Measurements from ENCODE around the gene DNASE1L2.
"Not testable (repeated sequence)": the region's sequence is repeated elsewhere in the genome, so short reads cannot be mapped to it uniquely, and the experiment has no call there.

The DNASE1L2 gene

DNA sequence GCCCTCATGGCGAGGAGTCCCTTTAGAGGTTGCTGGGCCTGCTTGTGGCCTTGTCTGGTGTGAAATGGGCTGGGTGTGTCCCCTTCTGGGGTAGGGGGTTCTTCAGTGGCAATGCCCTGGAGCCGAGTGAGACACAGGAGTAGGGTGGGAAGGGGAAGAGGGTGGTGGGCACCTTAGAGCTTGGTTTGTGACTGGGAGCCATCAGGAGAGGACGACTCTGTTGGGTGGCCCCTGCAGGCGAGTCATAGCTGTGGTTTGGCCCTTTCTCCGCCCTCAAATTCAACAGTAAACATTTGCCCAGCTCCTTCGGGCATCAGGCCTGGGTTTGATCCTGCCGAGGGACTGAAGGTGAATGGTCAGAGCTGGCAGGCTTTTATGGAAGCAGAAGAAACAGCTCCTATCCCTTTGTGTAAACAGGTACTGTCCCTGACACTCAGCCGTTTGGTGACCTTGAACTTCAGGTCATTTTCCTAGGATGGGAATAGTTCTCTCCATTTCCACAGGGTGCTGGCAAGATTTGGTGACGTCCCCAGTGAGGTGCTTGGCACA lies 9.9 kb upstream of the DNASE1L2 start:
- no peak for DNase-seq

DNA sequence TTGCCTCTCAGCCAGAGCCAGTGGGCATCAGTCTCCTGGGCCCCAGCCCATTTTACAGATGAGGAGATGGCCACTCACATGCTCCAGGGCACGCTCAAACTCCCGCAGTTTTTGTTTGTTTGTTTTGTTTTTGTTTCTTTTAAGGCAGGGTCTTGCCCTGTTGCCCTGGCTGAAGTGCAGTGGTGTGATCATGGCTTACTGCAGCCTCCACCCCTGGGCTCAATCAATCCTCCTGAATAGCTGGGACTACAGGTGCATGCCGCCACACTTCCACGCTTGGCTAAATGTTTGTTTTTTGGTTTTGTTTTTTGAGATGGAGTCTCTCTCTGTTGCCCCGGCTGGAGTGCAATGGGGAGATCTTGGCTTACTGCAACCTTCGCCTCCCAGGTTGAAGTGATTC lies 9.3 kb upstream of the DNASE1L2 start:
- DNase-seq = no peak

DNA sequence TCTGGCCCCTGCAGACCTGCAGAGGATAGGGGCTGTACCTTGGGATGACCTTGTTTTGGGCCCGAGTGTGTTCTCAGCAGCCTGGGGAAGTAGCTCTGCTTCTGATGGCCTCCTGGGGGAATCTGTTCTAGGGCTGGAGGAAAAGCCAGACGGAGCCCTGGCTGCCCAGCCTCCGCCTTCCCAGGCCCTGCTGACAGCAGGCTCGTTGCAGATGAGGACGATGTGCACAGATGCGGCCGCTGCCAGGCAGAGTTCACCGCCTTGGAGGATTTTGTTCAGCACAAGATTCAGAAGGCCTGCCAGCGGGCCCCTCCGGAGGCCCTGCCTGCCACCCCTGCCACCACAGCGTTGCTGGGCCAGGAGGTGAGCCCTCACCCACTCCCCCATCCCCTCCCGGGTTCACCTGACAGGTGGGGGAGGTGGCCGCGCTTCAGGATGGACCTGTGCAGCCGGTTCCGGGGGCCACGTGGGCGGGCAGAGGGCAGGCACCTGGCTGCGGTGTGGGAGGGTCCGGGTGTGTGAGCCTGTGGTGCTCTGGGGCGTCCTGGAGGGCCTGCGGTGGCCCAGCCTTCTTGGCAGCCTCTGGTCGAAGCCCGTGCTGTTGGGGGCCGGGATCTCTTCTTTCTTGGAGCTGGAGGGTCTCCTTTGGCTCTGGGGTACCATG lies 8.0 kb upstream of the DNASE1L2 start:
- DNase-seq = no peak

DNA sequence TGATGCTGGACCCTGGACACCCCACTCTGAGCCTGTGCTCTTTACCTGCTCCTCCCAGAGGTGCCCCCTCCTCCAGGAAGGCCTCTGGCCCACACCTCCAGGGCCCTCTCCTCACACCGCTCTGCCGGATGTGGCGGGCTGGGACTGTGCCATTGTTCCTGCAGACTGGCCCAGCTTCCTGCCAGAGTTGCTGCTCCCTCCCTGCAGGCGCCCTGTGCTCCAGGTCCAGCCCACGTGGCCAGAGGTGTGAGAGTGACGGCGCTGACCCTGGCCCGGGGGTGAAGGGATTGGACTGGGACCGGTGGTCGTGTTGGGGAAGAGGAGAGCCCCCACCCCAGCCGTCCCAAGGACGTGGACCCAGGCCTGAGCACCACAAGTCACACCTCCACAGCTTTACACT lies 7.2 kb upstream of the DNASE1L2 start:
- no peak for DNase-seq

DNA sequence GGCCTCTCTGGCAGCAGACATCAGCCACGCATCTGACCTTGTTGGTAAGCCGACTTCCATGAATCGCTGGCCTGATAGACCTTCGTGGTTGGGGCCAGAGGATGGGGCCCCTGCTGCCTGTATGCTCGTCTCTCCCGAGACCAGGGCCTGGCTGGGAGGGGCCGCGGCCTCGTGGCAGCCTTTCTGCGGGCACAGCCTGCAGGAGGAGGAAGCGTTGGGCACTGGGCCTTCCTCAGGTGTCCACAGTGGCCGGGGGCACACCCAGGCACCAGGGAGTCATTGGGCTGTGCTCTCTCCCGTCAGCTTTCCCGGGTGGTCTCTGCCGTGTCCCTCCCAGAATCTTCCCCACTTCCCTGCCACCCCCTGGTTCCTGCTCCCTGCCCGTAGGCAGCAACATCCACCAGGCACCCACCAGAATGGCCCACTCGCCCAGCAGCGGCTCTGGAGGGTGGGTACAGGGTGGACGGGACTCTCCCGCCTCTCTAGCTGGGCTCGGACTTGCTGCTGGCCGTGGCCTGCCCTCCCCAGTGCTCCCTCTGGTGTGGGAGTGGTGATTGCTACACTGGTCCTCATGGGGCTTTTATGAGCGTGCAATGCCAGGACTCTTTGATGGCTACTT lies 6.5 kb upstream of the DNASE1L2 start:
- DNase-seq = no peak

DNA sequence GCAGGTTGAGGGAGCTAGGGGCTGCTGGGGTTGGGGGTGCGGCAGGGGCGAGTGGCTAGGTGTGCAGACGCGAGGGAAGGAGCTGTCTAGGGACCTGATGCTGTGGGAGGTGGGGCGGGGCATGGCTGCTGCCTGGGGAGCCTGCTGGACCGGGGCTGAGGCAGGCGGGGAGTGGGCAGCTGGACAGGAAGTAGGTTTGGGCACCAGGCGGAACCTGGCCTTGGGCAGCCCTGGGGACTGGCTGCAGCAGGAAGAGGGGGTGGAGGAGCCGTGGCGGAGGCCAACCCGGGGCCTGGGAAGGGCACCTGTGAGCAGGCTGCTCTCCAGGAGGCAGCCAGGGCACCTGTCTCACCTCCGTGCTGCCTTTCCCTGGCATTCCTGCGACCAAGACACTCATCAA lies 5.9 kb upstream of the DNASE1L2 start:
- no peak for DNase-seq

DNA sequence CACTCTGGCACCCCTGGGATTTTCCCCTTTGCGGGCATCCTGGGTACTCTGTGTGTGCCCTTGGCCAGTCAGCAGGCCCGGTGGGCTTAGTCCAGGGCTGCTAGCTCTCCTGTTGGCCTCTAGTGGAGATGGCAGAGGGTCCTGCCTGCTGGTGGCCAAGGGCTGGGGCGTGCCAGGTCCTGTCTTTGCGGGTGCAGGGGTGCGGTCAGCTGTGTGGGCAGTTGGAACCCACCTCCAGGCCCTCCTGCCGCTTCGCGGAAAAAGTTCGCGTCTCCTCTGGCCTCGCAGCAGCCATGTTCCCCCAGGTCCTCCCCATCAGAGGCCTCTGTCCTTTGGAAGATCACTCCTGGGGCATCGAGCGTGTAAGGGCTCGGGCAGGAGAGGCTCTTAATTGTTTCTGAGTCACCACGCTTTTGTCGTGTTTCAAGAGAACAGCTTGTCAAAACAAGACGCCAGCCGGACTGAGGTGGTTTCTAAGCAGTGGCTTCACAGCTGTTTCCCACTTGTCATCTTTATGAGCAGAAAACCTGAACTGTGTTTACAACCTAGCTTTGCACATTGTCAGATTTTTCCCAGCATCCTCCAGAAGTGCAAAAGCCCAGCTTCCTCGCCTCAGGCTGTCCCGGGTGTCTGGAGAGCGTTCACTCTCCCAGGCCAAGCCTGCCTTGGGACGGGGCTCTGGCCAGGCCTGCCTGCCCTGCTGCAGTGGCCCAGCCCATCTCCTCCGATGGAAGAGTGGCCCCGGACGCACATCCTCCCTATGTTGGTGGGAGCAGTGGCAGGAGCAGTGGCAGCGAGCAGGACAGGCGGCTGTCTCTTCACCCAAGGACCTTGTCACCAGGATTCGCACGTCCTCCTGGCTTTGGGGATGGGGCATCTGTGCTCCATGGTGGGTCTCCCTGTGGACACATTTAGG lies 5.0 kb upstream of the DNASE1L2 start:
- DNase-seq = no peak

DNA sequence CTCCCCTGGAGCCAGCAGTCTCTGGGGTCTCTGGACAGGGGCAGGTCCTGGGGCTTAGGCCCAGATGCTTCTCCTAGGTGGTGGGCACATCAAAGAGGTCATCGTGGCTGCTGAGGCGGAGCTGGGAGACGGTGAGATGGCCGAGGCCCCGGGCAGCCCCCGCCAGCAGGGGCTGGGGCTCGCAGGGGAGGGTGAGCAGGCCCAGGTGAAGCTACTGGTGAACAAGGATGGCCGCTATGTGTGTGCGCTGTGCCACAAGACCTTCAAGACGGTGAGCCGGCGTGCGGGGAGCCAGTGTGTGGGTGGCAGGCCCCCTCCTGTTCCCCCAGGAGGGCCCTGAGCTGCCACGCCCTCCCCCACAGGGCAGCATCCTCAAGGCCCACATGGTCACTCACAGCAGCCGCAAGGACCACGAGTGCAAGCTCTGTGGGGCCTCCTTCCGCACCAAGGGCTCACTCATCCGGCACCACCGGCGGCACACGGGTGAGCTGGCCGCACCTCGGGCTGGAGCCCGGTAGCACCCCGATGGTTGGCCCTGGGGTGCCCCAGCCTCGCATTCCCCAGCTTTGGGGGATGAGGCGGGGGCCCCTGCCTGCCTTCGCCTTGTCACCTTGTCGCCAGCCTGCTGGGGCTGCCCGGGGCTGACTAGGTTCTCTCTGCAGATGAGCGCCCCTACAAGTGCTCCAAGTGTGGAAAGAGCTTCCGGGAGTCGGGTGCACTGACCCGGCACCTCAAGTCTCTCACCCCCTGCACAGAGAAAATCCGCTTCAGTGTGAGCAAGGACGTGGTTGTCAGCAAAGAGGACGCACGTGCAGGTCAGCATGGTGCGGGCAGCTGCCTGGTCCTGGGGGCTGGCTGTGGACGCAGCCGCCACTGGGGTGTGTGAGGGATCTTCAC lies 3.9 kb upstream of the DNASE1L2 start:
- no peak for DNase-seq

DNA sequence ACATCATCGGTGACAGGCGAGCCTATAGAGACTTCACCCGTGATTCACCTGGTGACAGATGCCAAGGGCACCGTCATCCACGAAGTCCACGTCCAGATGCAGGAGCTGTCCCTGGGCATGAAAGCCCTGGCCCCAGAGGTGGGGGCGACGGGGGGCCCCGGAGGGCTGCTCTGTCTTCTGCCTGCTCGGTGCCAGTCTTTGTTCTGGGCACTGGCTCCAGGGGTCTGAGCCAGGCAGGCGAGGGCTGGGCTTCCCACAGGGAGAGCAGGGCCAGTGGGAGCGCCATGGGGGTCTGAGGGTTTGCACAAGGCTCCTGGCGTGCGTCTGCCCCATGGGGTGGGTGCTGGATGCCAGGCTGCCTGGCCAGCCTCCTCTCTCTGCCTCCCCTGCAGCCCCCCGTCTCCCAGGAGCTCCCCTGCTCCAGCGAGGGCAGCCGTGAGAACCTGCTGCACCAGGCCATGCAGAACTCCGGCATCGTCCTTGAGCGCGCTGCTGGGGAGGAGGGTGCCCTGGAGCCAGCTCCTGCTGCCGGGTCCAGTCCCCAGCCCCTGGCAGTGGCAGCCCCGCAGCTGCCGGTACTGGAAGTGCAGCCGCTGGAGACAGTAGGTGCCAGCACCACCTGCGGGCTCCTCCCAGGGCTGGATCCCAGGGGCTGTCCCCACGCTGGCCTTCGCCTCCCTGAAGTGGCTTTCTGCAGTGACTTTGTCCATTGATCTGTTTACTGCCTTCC lies 3.0 kb upstream of the DNASE1L2 start:
- DNase-seq = no peak

DNA sequence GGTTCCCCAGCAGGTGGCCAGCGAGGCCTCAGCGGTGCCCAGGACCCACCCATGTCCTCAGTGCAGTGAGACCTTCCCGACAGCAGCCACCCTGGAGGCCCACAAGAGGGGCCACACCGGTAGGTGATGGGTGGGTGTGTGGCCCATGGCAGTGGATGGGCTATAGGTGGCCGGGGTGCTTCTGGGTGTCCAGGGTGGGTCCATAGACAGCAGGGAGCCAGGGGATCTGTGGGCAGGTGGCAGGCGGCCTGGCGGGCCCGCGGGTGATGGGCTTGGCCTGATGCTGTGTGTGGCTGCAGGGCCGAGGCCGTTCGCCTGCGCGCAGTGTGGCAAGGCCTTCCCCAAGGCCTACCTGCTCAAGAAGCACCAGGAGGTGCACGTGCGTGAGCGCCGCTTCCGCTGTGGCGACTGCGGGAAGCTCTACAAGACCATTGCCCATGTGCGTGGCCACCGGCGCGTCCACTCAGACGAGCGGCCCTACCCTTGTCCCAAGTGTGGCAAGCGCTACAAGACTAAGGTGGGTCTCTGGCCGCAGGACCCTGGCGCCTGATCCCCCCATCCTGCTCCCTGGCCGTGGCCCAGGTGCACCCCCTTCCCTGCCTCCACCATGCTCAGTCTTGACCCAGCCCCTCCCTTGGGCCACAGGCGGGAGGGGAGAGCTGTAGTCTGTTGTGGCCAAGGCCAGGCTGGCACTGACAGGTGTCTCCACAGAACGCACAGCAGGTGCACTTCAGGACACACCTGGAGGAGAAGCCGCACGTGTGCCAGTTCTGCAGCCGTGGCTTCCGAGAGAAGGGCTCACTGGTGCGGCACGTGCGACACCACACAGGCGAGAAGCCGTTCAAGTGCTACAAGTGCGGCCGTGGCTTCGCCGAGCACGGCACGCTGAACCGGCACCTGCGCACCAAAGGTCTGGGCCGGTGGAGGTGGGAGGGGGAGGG lies 2.1 kb upstream of the DNASE1L2 start:
- no peak for DNase-seq

DNA sequence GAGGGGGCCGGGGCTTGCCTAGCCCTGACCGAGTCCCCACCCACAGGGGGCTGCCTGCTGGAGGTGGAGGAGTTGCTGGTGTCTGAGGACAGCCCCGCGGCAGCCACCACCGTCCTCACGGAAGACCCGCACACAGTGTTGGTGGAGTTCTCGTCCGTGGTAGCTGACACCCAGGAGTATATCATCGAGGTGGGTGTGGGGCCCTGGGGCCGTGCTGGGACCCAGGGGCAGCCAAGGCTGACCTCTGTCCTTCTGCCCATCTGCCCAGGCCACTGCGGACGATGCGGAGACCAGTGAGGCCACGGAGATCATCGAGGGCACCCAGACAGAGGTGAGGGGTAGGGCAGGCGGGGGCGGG lies 1.5 kb upstream of the DNASE1L2 start:
- no peak for DNase-seq

DNA sequence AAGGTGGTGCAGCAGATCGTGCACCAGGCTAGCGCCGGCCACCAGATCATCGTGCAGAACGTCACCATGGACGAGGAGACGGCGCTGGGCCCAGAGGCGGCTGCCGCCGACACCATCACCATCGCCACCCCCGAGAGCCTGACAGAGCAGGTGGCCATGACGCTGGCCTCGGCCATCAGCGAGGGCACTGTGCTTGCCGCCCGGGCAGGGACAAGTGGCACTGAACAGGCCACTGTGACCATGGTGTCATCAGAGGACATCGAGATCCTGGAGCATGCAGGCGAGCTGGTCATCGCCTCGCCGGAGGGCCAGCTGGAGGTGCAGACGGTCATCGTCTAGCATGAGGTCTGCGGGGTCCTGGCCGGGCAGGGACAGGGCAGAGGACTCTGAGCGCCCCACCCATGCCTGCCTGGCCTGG lies 1.0 kb upstream of the DNASE1L2 start:
- DNase-seq = no peak

DNA sequence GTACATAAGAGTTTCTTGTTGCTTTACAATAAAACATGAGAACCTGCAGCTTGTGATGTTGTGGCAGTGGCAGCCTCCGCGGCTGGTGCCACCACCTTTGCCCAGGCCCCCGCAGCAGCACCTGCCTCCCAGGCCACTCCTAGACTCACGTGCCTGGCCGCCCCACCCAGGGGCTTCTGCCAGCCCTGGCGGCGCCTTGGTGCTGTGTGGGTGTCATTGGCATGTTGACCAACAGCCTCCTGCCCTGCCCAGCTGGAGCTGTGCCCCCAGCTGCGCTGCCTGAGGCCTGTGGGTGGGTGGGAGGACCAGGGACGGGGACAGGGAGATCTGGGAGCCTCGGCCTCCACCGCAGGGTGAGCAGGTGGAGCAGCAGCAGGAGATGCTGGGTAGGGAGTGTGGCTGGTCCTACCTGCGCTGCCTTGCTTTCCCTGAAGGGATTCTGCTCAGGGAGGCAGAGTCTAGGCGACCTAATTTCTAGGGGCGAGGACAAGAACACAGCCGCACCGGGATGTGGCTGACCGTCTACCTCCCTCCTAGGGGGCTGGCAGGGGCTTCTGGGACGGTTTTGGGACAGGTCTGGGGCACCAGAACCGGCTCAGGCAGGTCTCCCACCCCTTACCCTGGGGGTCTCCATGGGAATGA lies 428 bp upstream of the DNASE1L2 start:
- no peak for DNase-seq

DNA sequence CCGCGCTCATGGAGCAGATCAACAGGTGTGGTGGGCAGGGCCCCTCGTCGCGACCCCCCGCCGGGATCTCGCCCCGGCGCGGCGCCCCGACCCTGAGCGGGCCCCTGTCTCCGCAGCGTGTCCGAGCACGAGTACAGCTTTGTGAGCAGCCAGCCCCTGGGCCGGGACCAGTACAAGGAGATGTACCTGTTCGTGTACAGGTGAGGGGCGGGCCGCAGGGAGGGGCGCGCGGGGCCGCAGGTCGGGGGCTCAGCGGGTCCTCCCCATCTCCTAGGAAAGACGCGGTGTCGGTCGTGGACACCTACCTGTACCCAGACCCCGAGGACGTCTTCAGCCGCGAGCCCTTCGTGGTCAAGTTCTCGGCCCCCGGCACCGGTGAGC lies 848 bp downstream of the DNASE1L2 start:
- no peak for DNase-seq

DNA sequence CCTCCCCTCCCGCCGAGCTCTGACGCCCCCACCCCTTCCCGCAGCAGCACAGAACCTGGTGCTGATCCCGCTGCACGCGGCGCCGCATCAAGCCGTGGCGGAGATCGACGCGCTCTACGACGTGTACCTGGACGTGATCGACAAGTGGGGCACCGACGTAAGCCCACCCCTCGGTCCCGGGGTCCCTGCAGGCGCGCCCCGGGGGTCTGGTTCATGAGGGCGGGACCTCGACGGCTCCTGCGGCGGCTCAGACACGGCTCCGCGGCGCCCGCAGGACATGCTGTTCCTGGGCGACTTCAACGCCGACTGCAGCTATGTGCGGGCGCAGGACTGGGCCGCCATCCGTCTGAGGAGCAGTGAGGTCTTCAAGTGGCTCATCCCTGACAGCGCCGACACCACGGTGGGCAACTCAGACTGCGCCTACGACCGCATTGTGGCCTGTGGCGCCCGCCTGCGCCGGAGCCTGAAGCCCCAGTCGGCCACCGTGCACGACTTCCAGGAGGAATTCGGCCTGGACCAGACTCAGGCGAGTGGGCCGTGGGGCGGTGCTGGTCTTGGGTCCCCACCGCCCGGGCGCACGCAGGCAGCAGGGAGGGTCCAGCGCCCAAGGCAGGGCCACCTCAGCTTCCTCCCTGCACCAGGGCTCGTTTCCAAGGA lies 1.4 kb downstream of the DNASE1L2 start:
- DNase-seq = no peak

DNA sequence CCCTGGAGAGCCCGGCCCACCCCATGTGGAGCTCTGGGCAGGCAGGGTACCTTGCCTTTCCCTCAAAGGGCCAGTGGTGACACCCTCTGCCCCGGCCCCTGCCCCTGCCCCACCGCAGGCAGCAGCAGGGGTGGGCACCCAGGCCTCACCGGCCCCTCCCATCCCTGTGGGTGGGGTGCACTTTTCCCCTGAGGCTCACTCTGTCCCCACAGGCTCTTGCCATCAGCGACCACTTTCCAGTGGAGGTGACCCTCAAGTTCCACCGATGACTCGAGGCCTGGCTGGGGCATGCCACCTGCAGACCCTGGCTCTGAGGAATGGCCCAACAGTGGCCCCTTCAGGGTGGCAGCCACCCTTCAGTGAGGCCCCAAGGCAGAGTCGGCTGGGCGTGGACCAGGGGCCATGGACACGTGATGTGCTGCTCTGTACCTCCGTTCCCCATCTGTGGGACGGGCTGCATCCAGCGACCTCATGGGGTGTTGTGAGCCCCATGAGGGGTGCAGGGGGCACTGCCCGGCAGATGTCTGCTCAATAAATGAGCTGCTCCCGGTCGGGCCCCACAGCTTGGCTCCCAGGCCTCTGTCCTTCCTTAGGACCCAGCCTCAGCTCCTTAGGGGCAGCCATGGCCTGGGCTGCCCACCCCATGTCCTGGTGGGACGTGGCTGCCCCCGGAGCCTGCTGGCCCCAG lies 2.0 kb downstream of the DNASE1L2 start:
- DNase-seq = no peak

DNA sequence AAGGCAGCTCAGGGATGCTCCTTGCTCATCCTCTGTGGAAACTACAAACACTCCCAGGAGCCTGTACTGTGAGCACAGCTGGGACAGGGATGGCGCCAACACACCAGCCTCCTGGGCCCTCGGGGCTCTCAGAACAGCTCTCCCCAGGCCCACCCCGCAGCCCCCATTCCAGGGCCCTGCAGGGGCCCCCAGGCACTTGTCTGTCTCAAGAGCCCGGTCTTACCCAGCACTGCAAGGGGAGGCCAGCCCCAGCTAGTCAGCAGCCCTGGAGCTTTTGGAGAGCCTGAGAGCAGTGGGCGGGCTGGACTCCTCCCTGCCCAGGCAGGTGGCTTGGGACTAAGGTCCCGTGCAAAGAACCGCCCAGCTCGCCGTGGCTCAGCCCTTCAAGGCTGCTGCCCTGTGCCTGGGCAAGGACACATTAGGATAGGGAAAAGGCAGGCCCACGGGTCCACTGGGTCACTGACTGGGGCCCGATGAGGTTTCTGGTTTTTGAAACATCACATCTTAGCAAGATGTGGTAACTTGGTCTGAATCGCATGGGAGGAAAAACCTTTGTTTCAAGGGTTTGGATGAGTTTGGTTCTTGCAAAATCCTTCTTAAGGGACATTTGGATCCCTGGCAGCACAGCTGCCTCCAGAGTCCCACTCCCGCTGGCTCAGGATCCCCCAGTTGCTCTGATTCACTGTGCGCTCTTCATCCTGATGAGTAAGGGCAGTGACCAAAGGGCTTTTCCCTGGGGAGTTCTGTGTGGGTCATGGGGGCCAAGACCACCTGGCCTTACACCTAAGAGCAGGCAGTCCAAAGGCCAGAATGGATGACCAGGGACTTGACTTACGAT lies 2.8 kb downstream of the DNASE1L2 start:
- no peak for DNase-seq

DNA sequence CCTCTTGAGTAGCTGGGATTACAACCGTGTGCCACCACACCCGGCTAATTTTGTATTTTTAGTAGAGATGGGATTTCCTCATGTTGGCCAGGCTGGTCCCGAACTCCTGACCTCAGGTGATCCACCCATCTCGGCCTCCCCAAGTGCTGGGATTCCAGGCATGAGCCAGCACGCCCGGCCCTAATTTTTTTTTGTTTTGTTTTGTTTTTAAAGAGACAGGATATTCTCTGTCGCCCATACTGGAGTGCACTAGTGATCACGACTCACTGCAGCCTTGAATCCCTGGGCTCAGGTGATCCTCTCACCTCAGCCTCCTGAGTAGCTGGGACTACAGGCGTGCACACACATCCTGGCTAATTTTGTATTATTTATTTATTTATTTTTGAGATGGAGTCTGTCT lies 4.1 kb downstream of the DNASE1L2 start:
- DNase-seq = not testable (repeated sequence)

All from NCI-H526 treated with DMSO at 0.1 percent for 48 hours (cell line).